ENCODE results near the gene SUPT16H.

Gene SUPT16H

DNA sequence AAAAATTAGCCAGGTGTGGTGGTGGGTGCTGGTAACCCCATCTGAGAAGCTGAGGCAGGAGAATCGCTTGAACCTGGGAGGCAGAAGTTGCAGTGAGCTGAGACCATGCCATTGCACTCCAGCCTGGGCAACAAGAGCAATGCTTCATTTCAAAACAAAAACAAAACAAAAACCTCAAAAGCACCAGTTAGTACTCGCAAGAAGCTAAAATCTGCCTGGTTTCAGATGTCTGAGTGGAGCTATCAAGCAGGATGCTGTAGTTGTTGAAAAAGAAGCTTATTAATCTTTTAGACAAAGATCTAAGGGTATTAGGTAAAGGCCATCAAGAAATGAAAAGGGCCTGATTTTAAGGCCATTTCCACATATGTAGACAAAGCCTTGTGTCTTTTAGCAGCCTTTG is 50.9 kb downstream of the SUPT16H start:
- TF ChIP-seq GATA3 (IDR thresholded peaks at IDR 0.05; ENCODE audit: low read depth, low read length) (no peak), GATA2 (IDR thresholded peaks at IDR 0.05; ENCODE audit: low read depth, low read length) (no peak)

DNA sequence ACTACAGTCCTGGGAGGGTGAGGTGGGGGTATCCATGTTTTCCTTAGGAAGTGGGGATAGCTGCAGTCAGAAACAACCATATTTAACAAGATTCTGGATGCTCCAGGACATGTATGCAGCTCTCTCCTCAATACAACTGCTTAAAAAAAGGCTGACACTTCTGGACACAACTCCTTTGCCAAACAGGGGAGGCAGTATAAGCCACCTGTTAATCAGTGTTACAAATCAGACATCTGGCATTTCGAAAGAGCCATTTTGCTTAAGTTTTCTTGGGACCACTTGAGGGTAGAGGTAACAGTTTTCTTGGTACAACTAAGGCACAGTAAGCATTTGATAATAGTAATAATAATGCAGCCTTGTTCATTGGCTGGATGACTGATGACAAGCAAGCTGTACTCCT is 56.8 kb downstream of the SUPT16H start:
- no peak for TF ChIP-seq GATA3 (IDR thresholded peaks at IDR 0.05; ENCODE audit: low read depth, low read length)
- no peak for TF ChIP-seq GATA2 (IDR thresholded peaks at IDR 0.05; ENCODE audit: low read depth, low read length)

DNA sequence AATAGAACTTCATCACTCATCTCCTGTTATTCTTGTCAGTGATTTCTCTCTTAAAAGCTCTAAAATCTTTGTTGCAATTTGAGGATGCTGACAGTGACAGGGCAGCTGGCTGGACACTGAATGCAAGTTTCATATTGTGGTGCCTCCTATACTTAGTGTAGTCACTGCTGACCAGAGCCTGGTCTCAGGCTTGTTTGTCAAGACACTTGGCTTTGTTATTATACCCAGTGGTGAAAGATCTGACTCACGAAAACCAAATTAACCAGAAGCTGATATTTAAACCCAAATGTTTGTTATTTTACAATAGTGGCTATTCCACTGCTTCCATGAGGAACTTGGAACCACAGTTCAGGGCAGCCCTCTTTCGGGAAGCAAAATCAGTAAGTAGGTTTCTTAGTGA is 61.1 kb downstream of the SUPT16H start:
- TF ChIP-seq GATA2 (IDR thresholded peaks at IDR 0.05; ENCODE audit: low read depth, low read length), result no peak
- no peak for TF ChIP-seq GATA3 (IDR thresholded peaks at IDR 0.05; ENCODE audit: low read depth, low read length)

DNA sequence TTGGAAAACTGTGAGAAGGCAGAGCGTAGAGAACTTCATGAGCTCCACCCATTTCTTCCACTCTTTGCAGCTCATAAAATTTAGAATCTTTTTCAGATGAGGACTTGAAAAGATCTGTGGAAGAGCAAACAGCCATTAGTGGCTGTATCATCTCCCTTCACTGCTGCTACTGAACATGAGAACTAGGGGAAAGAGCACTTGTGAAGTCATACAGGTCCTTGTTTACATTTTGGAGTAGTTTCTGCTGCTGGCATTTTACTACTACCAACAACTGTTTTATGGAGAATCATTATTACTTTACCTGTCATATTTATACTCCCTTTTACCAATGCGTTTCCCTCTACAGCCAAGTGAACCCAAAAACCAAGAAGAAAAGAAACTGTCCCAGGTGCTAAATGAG is 62.9 kb downstream of the SUPT16H start:
- TF ChIP-seq GATA2 (IDR thresholded peaks at IDR 0.05; ENCODE audit: low read depth, low read length) (no peak), GATA3 (IDR thresholded peaks at IDR 0.05; ENCODE audit: low read depth, low read length) (no peak)

DNA sequence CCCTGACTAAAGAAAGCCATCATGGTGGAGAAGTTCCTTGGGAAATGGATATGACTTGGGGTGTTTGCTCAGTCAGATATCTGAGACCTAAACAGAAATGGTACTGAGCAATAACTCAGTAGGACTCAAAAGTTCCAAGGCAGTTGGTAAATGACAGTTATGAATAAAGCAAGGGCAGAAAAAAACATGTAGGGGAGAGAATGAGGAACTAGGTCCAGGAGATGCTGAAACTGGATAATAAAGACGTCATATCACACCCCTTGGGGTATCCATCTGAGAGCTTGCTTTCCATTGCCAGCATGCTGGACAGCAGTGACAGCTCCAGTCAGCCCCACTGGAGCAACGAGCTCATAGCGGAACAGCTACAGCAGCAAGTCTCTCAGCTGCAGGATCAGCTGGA is 66.4 kb downstream of the SUPT16H start:
- TF ChIP-seq GATA3 (IDR thresholded peaks at IDR 0.05; ENCODE audit: low read depth, low read length) (no peak), GATA2 (IDR thresholded peaks at IDR 0.05; ENCODE audit: low read depth, low read length) (no peak)

DNA sequence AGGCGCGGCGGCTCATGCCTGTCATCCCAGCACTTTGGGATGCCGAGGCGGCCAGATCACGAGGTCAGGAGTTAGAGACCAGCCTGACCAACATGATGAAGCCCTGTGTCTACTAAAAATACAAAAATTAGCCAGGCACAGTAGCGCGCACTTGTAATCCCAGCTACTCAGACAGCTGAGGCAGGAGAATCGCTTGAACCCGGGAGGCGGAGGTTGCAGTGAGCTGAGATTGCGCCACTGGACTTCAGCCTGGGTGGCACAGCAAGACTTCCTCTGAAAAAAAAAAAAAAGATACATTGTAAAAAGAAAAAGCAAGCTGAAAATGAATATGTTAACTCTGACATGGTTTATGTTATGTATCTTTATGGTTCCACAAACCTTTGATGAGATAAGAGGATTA is 70.3 kb downstream of the SUPT16H start:
- no peak for TF ChIP-seq GATA2 (IDR thresholded peaks at IDR 0.05; ENCODE audit: low read depth, low read length)
- TF ChIP-seq GATA3 (IDR thresholded peaks at IDR 0.05; ENCODE audit: low read depth, low read length), result no peak

DNA sequence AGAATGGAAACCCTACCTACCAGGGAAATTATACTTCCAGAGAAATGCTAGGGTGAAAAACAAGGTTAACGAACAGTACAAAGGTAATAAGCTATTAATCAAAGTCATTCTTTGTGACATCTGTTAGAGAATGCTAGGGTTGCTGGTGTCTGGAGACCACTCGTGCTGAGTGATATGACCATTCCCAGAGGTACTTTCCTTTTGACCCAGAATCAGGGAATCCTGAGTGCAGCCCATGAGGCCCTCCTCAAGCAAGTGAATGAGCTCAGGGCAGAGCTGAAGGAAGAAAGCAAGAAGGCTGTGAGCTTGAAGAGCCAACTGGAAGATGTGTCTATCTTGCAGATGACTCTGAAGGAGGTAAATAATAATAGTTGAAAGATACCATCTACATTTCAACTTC is 72.2 kb downstream of the SUPT16H start:
- TF ChIP-seq GATA3 (IDR thresholded peaks at IDR 0.05; ENCODE audit: low read depth, low read length) (no peak), GATA2 (IDR thresholded peaks at IDR 0.05; ENCODE audit: low read depth, low read length) (no peak)

DNA sequence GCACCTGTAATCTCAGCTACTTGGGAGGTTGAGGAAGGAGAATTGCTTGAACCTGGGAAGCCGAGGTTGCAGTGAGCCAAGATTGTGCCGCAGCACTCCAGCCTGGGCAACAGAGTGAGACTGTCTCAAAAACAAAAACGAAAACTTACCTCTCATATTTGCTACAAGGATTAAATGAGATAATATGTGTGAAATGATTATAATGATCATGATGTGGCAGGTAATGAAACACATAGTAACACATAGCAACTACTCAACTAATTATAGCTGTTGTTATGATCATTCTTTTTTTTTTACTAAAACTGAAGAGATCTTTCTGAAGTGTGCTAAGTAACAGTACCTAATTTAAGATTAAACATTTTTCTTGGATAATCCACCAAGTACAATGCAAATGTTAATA is 73.9 kb downstream of the SUPT16H start:
- TF ChIP-seq GATA2 (IDR thresholded peaks at IDR 0.05; ENCODE audit: low read depth, low read length), result no peak
- no peak for TF ChIP-seq GATA3 (IDR thresholded peaks at IDR 0.05; ENCODE audit: low read depth, low read length)

DNA sequence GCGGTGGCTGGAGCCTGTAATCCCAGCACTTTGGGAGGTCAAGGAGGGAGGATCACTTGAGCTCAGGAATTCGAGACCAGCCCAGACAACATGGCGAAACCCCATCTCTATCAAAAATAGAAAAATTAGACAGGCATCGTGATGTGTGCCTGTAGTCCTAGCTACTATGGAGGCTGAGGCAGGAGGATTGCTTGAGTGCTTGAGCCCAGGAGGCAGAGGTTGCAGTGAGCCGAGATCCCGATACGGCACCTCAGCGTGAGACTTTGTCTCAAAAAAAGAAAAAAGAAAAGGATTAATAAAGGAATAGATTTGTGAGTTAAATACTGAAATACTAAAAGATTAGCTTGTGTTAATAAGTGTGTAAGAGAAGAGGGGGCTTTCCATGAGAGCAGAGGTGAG is 74.6 kb downstream of the SUPT16H start:
- TF ChIP-seq GATA2 (IDR thresholded peaks at IDR 0.05; ENCODE audit: low read depth, low read length), result no peak
- no peak for TF ChIP-seq GATA3 (IDR thresholded peaks at IDR 0.05; ENCODE audit: low read depth, low read length)

DNA sequence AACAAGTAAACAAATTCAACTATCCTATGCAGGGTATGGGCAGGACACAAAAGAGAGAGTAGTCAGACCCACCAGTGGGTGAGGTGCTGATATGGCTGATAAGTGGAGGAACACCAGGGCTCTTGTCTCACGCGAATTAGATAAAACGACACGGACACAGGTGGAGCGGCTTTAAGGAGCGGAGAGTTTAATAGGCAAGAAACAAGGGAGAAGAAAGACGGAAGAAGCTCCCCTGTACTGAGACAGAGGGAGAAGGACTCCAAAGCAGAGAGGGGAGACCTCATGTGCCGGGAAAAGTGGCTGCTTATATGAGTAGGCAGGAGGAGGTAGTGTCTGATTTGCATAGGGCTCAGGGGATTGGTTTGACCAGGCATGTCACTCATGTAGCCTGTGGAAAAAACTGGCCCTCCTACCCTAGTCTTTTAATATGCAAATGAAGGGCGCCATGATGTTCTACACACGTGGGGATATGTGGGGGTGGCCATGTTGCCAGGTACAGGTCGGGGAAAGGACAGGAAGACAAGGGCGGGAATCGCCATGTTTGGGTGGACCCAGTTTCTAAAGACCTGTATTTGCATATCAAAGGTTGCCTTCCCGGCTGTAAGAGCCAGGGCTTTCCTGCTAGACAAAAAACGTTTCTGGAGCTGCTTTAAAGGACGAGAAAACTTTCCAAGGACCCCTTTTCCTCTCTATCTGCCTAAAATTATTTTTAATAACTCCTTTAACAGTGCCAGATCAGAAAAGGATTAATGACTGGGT is 75.2 kb downstream of the SUPT16H start:
- TF ChIP-seq GATA3 (IDR thresholded peaks at IDR 0.05; ENCODE audit: low read depth, low read length) (no peak), GATA2 (IDR thresholded peaks at IDR 0.05; ENCODE audit: low read depth, low read length) (no peak)

DNA sequence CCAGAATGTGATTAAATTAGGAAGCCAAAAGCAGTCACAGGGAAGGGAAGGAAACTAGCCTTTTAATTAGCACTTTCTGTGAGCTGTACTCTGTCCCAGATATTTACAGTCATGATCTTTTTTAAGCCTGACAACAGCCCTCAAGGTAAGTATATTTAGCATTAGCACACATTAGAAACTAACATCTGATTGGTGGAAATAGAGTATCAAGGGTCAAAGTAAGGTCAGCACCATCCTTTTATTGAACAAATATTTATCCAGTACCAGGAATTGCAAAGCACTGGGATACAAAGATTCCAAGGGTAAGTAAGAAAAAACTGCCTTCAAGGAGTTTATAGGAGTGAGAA is 75.7 kb downstream of the SUPT16H start:
- TF ChIP-seq GATA2 (IDR thresholded peaks at IDR 0.05; ENCODE audit: low read depth, low read length) (no peak), GATA3 (IDR thresholded peaks at IDR 0.05; ENCODE audit: low read depth, low read length) (no peak)

DNA sequence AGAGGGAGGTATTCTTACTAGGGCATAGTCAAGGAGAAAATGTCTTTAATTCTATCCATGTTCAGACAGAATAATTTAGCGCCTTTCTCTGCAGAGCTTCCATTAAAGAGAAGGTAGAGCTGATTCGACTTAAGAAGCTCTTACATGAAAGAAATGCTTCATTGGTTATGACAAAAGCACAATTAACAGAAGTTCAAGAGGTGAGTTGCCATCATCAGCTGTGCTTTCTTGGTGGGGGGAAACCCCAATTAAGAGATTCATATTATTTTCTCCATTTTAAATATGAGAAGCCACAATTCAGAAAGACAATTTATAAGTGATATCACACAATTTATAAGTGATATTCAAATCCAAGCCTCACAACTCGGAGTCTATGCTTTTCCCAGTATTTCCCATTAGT is 76.2 kb downstream of the SUPT16H start:
- no peak for TF ChIP-seq GATA3 (IDR thresholded peaks at IDR 0.05; ENCODE audit: low read depth, low read length)

DNA sequence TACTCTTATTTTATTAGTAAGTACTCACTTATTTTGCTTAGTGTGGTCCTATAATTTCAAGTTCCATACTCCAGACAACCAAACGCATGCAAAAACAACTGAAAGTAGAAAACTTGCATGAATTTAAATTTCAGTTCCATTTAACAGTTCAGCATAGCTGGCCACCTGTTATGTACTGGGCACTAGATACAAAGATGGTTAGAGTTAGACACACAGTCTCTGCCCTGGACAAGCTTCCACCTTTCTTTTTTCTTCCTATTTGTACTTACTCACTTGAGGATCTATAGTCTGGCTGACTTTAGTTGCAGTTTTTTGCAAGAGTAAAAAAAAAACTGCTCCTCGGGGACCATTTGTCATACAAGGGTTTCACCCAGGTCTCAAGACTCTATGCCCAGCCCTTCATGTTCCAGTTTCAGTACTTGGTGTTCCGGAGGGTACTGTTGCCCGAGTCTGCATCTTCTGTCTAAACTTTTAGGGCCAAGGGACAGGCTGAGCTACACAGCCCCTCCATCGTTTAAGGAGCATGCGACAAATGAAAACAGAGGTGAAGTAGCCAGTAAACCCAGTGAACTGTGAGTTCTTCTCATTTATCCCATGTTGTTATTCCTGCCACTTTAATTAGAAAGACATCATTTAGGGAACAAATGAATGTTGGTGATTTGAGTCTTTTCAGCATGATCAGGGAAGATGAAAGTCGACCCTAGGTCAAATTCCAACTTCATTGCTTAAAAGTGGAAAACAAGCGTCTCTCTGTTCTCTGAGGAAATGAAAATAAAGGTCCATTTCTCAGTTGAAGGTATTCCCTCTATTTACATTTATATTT is 81.6 kb downstream of the SUPT16H start:
- no peak for TF ChIP-seq GATA3 (IDR thresholded peaks at IDR 0.05; ENCODE audit: low read depth, low read length)

Measured in SH-SY5Y (cell line).